Left lung (tissue), 14 donors: ENCODE measurements around the gene CRLF3. TPM values are rescaled to one million over a fixed set of nuclear protein-coding genes. Genes with fewer than 3 reads are reported as not detected.

ENCODE experiments used
- ATAC-seq: fragments of 200-7000 bp; cut with Tn5 transposase; one replicate; pipeline ENCODE4 v1.9.1; 2020; ENCODE audit warnings: moderate library complexity
- DNase-seq, 4 donors: peaks; one replicate each; pipeline ENCODE4 v3.0.0-alpha.2; 2013 to 2020
- H3K27ac ChIP-seq, 2 donors: fragments of 200-600 bp; sonication (generic) in 1 of 2; one replicate each; pipeline versions ENCODE4 v1.5.0 to v1.8.0; 2020 to 2021
- H3K27me3 ChIP-seq, 2 donors: fragments of 200-600 bp; sonication (generic) in 1 of 2; one replicate each; pipeline versions ENCODE4 v1.5.0 to v1.8.0; 2020 to 2021
- H3K36me3 ChIP-seq, 2 donors: fragments of 200-600 bp; sonication (generic) in 1 of 2; one replicate each; pipeline versions ENCODE4 v1.5.0 to v1.8.0; 2020 to 2021
- H3K4me1 ChIP-seq, 2 donors: fragments of 200-600 bp; one replicate each; pipeline ENCODE4 v1.8.0; 2021
- H3K4me3 ChIP-seq, 2 donors: fragments of 200-600 bp; sonication (generic) in 1 of 2; one replicate each; pipeline versions ENCODE4 v1.5.0 to v1.8.0; 2020 to 2021; ENCODE audit warnings: mild to moderate bottlenecking in 1 of 2
- H3K9me3 ChIP-seq, 2 donors: fragments of 200-600 bp; sonication (generic) in 1 of 2; one replicate each; pipeline versions ENCODE4 v1.5.0 to v1.8.0; 2020 to 2021
- CTCF ChIP-seq, 2 donors: fragments of 200-600 bp; sonication (generic) in 1 of 2; IDR thresholded peaks; one replicate each; pipeline versions ENCODE4 v1.5.0 to v1.8.0; 2021; ENCODE audit warnings: antibody characterized with exemption in 2 of 2
- intact Hi-C, 2 donors: fragments of 100-400 bp; cut with DNase I; formaldehyde crosslinking; loops; one replicate each; pipeline versions ENCODE4 v1.11.2 to v1.14.2; 2022
- long read RNA-seq, 12 donors: library from polyadenylated mRNA in 2 of 12; unstranded in 2 of 12; transcript quantifications; one replicate each; pipeline ENCODE4 v2.0.0 and lab custom pipeline, GENCODE V29; 2019 to 2026
- polyA plus RNA-seq, 6 donors: library from polyadenylated mRNA; unstranded; fragments of 120-200 nt; gene quantifications; one replicate each; pipeline ENCODE4 v1.2.1, GENCODE V29; 2013; ENCODE audit not compliant: insufficient read length in 6 of 6
- total RNA-seq, 2 donors: library from RNA; stranded (reverse); fragmentation: NEBNext Ultra II Directional; extraction: Animal tissue kit (Norgen Biotek cat#: 25700); gene quantifications; one replicate each; pipeline ENCODE4 v1.2.1, GENCODE V29; 2021
- donor health status: DM: no; HTN: yes; CAD: no.
- donor health status: DM: no; HTN: no; CAD: no.

The CRLF3 gene
- 10 to 100 TPM; 13.1 to 26.4 TPM for total RNA-seq
- 10 to 100 TPM; 25.2 to 35.9 (median 28.2) TPM for polyA plus RNA-seq
- long read RNA-seq, donor 1, transcript CRLF3-201 (8 exons, 2,957 nt), result major isoform, 6 of 6 reads
- long read RNA-seq, donor 1, partial matches to known transcripts, result 0 of 6 reads
- long read RNA-seq, donor 1, other reads (novel, unspliced or antisense), result 0 of 6 reads
- long read RNA-seq, donor 2, transcript CRLF3-201 (8 exons, 2,957 nt), result major isoform, 5 of 5 reads
- long read RNA-seq, donor 2, partial matches to known transcripts, result 0 of 5 reads
- long read RNA-seq, donor 2, other reads (novel, unspliced or antisense), result 0 of 5 reads
- long read RNA-seq, donor 3, partial matches to known transcripts, result 5 of 9 reads
- long read RNA-seq, donor 3, other reads (novel, unspliced or antisense), result 0 of 9 reads
- long read RNA-seq, donor 4, partial matches to known transcripts, result 2 of 5 reads
- long read RNA-seq, donor 4, other reads (novel, unspliced or antisense), result 2 of 5 reads
- long read RNA-seq, donor 5, partial matches to known transcripts, result 12 of 14 reads
- long read RNA-seq, donor 5, other reads (novel, unspliced or antisense), result 0 of 14 reads
- long read RNA-seq, donor 6, partial matches to known transcripts, result 0 of 1 reads
- long read RNA-seq, donor 6, other reads (novel, unspliced or antisense), result 0 of 1 reads
- long read RNA-seq, donor 7, partial matches to known transcripts, result 0 of 4 reads
- long read RNA-seq, donor 7, other reads (novel, unspliced or antisense), result 0 of 4 reads
- long read RNA-seq, donor 8, partial matches to known transcripts, result 23 of 26 reads
- long read RNA-seq, donor 8, other reads (novel, unspliced or antisense), result 0 of 26 reads
- long read RNA-seq, donor 9, partial matches to known transcripts, result 0 of 1 reads
- long read RNA-seq, donor 9, other reads (novel, unspliced or antisense), result 0 of 1 reads
- long read RNA-seq, donor 10, partial matches to known transcripts, result 2 of 2 reads
- long read RNA-seq, donor 10, other reads (novel, unspliced or antisense), result 0 of 2 reads
- long read RNA-seq, donor 11, result 0 reads
- long read RNA-seq, donor 12, partial matches to known transcripts, result 22 of 37 reads
- long read RNA-seq, donor 12, other reads (novel, unspliced or antisense), result 12 of 37 reads

- Histone ChIP-seq H3K4me1 (peaks cover 4 to 58% of the 10 kb centered on the region in 2 donors), H3K27ac (peak within 1 kb of the TSS; percentile 84 to 91), H3K36me3 (no peaks in the 10 kb centered on the region), H3K4me3 (peak within 1 kb of the TSS; percentile 80 to 86), H3K27me3 (no peaks in the 10 kb centered on the region), H3K9me3 (no peaks in the 10 kb centered on the region)
- peak; percentile 41 to 69 for TF ChIP-seq CTCF (IDR thresholded peaks at IDR 0.05)
- ATAC-seq, result peak; percentile 99
- intact Hi-C loops, result no loop called here
- peak; percentile 87 to 99 (median 92) for DNase-seq
These were observed at the start of gene CRLF3 for GRCh38 chr17:30824356-30825145. CRLF3 (minus strand) TSS chr17:30824692; CDS start chr17:30824651, 41 bp downstream.

- DNase-seq (no peak), ATAC-seq (no peak)
- no peak for TF ChIP-seq CTCF (IDR thresholded peaks at IDR 0.05)
- Histone ChIP-seq H3K9me3 (no peaks in the 10 kb centered on the region), H3K4me3 (no peak overlapping the region), H3K27ac (no peak overlapping the region), H3K27me3 (no peaks in the 10 kb centered on the region), H3K36me3 (peaks cover 0 to 36% of the 10 kb centered on the region in 2 donors), H3K4me1 (no peaks in the 10 kb centered on the region)
- intact Hi-C loops, result no loop called here
These were observed 44.5 kb upstream of the CRLF3 start for GRCh38 chr17:30869005-30869404.

GRCh38 chr17:30864636-30865035 lies 40.1 kb upstream of the CRLF3 start:
- TF ChIP-seq CTCF (IDR thresholded peaks at IDR 0.05), result no peak

GRCh38 chr17:30858556-30859250 lies 34.2 kb upstream of the CRLF3 start:
- no peak for TF ChIP-seq CTCF (IDR thresholded peaks at IDR 0.05)
- no peak overlapping the region for H3K27ac ChIP-seq
- H3K4me3 ChIP-seq, result no peak overlapping the region
- no peaks in the 10 kb centered on the region for H3K27me3 ChIP-seq
- H3K36me3 ChIP-seq, result peaks cover 0 to 14% of the 10 kb centered on the region in 2 donors
- DNase-seq (no peak), ATAC-seq (no peak)
- no peaks in the 10 kb centered on the region for H3K9me3 ChIP-seq
- H3K4me1 ChIP-seq, result no peaks in the 10 kb centered on the region
- intact Hi-C loops, result no loop called here

More at GRCh38 chr17:30864636-30865035, 40.1 kb upstream of the CRLF3 start:
- DNase-seq, result no peak
- Histone ChIP-seq H3K9me3 (no peaks in the 10 kb centered on the region), H3K36me3 (peaks cover 0 to 23% of the 10 kb centered on the region in 2 donors), H3K4me1 (no peaks in the 10 kb centered on the region), H3K4me3 (no peak overlapping the region), H3K27me3 (no peaks in the 10 kb centered on the region), H3K27ac (no peak overlapping the region)
- intact Hi-C loops, result no loop called here
- no peak for ATAC-seq
